Fibroblast of lung (primary cell): ENCODE results near the gene XYLT2. TPM values are rescaled to one million over a fixed set of nuclear protein-coding genes. Genes with fewer than 3 reads are reported as not detected.

Source experiments
- DNase-seq, 2 donors: peaks; one replicate each; pipeline versions ENCODE4 v3.0.0 to v3.0.0-alpha.2; 2010; ENCODE audit warnings: low read depth in 2 of 2
- H2AFZ ChIP-seq: 2 replicates; pipeline ENCODE4 v1.5.1; 2012; ENCODE audit warnings: low read length, control low read depth, inconsistent platforms
- H3K27ac ChIP-seq: 2 replicates; pipeline ENCODE4 v1.5.1; 2011; ENCODE audit warnings: low read length, control low read depth; ENCODE audit not compliant: insufficient read depth
- H3K27me3 ChIP-seq: 2 replicates; pipeline ENCODE4 v1.5.1; 2011; ENCODE audit warnings: mild to moderate bottlenecking, low read length; ENCODE audit not compliant: control insufficient read depth, insufficient read depth
- H3K36me3 ChIP-seq: 2 replicates; pipeline ENCODE4 v1.5.1; 2011; ENCODE audit warnings: low read length; ENCODE audit not compliant: control insufficient read depth, insufficient read depth
- H3K4me1 ChIP-seq: 2 replicates; pipeline ENCODE4 v1.5.1; 2011; ENCODE audit warnings: low read length; ENCODE audit not compliant: control insufficient read depth, insufficient read depth; ENCODE audit errors: extremely low read depth
- H3K4me2 ChIP-seq: 2 replicates; pipeline ENCODE4 v1.5.1; 2011; ENCODE audit warnings: low read length, control low read depth; ENCODE audit not compliant: insufficient read depth; ENCODE audit errors: extremely low read depth
- H3K4me3 ChIP-seq, 4 experiments: fragments of 200-600 bp in 1 of 4; sonication (generic) in 1 of 4; replicated peaks in 1 of 4; 2 replicates each; pipeline ENCODE4 v1.5.1; 2011 to 2016; ENCODE audit warnings: low read length in 4 of 4, low read depth in 3 of 4, mild to moderate bottlenecking in 3 of 4, control low read depth in 2 of 4, inconsistent platforms in 1 of 4, mixed read lengths in 1 of 4; ENCODE audit not compliant: insufficient read depth in 1 of 4; ENCODE audit errors: control extremely low read depth in 1 of 4
- H3K79me2 ChIP-seq: 2 replicates; pipeline ENCODE4 v1.5.1; 2012; ENCODE audit warnings: mild to moderate bottlenecking, low read length, inconsistent platforms; ENCODE audit not compliant: control insufficient read depth, insufficient read depth
- H3K9ac ChIP-seq: 2 replicates; pipeline ENCODE4 v1.5.1; 2011; ENCODE audit warnings: mild to moderate bottlenecking, low read length, control low read depth; ENCODE audit not compliant: insufficient read depth
- H3K9me3 ChIP-seq: 2 replicates; pipeline ENCODE4 v1.5.1; 2012; ENCODE audit warnings: low read depth, low read length; ENCODE audit not compliant: control insufficient read depth, insufficient read depth
- H4K20me1 ChIP-seq: 2 replicates; pipeline ENCODE4 v1.5.1; 2011; ENCODE audit warnings: low read length; ENCODE audit not compliant: control insufficient read depth, insufficient read depth; ENCODE audit errors: extremely low read depth
- CTCF ChIP-seq, 2 donors: IDR thresholded peaks in 1 of 2; conservative IDR thresholded peaks in 1 of 2; 1 replicate in 1 of 2; 2 replicates in 1 of 2; pipeline ENCODE4 v1.5.1; 2011 to 2012; ENCODE audit warnings: low read length in 2 of 2, control low read depth in 1 of 2, inconsistent platforms in 1 of 2, low read depth in 1 of 2, mild to moderate bottlenecking in 1 of 2
- EZH2 ChIP-seq: IDR thresholded peaks from 2 replicates; pipeline ENCODE4 v1.5.1; 2012; ENCODE audit warnings: low read length, control low read depth, mild to moderate bottlenecking; ENCODE audit errors: missing control alignments
- polyA plus RNA-seq, 2 donors: library from polyadenylated mRNA; depleted of rRNA in 1 of 2; stranded (reverse) in 1 of 2; unstranded in 1 of 2; fragments of >200 nt; gene quantifications; 2 replicates each; pipeline ENCODE4 v1.2.1, GENCODE V29; 2011 to 2012; ENCODE audit warnings: missing spikeins in 1 of 2
- total RNA-seq: library from RNA; depleted of rRNA; stranded (reverse); fragments of >200 nt; gene quantifications from 2 replicates; pipeline ENCODE4 v1.2.1, GENCODE V29; 2014

XYLT2 gene
- total and polyA plus RNA-seq, 2 donors (not counting 1 experiment from before 2014, with no cell fraction given): 12.7 to 43.9 TPM

GRCh38 chr17:50355701-50356341, 9.9 kb downstream of the XYLT2 start:
- no peaks in the 10 kb centered on the region for H3K79me2 ChIP-seq
- H3K36me3 ChIP-seq: peaks cover 25% of the 10 kb centered on the region
- no peak overlapping the region for H3K27ac ChIP-seq
- no peak for DNase-seq
- TF ChIP-seq EZH2 (no peak), CTCF (conservative IDR thresholded peaks at IDR 0.05 in 1 of 2, IDR thresholded peaks at IDR 0.05 in 1 of 2; ENCODE audit: low read depth in 1 of 2, low read length in 2 of 2) (no peak)
- H2AFZ ChIP-seq: no peak overlapping the region
- no peak overlapping the region for H3K9ac ChIP-seq
- no peak overlapping the region for H3K4me3 ChIP-seq
- H3K4me1 ChIP-seq: no peaks in the 10 kb centered on the region
- no peak overlapping the region for H3K4me2 ChIP-seq
- no peaks in the 10 kb centered on the region for H4K20me1 ChIP-seq
- H3K27me3 ChIP-seq: no peaks in the 10 kb centered on the region
- no peaks in the 10 kb centered on the region for H3K9me3 ChIP-seq

GRCh38 chr17:50356418-50356817, 10.5 kb downstream of the XYLT2 start:
- no peak for DNase-seq
- no peak for TF ChIP-seq CTCF (conservative IDR thresholded peaks at IDR 0.05 in 1 of 2, IDR thresholded peaks at IDR 0.05 in 1 of 2; ENCODE audit: low read depth in 1 of 2, low read length in 2 of 2)
- TF ChIP-seq EZH2: no peak
- Histone ChIP-seq H3K27ac (no peak overlapping the region), H3K9ac (no peak overlapping the region), H3K36me3 (peaks cover 25% of the 10 kb centered on the region), H3K27me3 (no peaks in the 10 kb centered on the region), H3K79me2 (no peaks in the 10 kb centered on the region), H3K4me3 (no peak overlapping the region), H3K4me2 (no peak overlapping the region), H3K9me3 (no peaks in the 10 kb centered on the region), H4K20me1 (no peaks in the 10 kb centered on the region), H2AFZ (no peak overlapping the region), H3K4me1 (no peaks in the 10 kb centered on the region)

- H3K4me2 ChIP-seq: no peak overlapping the region
- H3K9me3 ChIP-seq: no peaks in the 10 kb centered on the region
- TF ChIP-seq EZH2 (no peak), CTCF (conservative IDR thresholded peaks at IDR 0.05 in 1 of 2, IDR thresholded peaks at IDR 0.05 in 1 of 2; ENCODE audit: low read depth in 1 of 2, low read length in 2 of 2) (no peak)
- H2AFZ ChIP-seq: no peak overlapping the region
- no peak overlapping the region for H3K4me3 ChIP-seq
- no peak overlapping the region for H3K9ac ChIP-seq
- H4K20me1 ChIP-seq: no peaks in the 10 kb centered on the region
- H3K36me3 ChIP-seq: peaks cover 25% of the 10 kb centered on the region
- H3K27me3 ChIP-seq: no peaks in the 10 kb centered on the region
- H3K4me1 ChIP-seq: no peaks in the 10 kb centered on the region
- no peak for DNase-seq
- H3K79me2 ChIP-seq: no peaks in the 10 kb centered on the region
- no peak overlapping the region for H3K27ac ChIP-seq
Observed at GRCh38 chr17:50356892-50357510, 11.1 kb downstream of the XYLT2 start.
